ENCODE data around the gene FREM1.

DNA sequence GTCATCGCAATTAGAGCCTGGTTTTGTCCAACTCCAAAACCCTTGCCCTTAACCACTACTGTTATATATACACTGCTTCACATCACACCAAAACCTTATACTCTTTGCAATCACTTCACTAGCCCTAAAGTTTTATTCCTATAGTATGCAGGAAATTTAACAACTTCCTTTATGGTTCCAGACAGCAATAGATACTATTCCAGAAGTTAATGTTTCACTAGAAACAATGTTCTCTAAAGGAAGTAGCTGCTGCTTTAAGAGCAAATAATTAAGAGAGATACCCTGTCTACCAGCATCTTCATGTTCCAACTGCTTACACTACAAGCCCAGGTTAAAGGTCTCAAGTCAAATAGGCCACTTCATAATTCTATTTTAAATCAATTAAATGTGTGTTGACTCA lies 22.0 kb downstream of the FREM1 start:
- TF ChIP-seq, protein P1, sequence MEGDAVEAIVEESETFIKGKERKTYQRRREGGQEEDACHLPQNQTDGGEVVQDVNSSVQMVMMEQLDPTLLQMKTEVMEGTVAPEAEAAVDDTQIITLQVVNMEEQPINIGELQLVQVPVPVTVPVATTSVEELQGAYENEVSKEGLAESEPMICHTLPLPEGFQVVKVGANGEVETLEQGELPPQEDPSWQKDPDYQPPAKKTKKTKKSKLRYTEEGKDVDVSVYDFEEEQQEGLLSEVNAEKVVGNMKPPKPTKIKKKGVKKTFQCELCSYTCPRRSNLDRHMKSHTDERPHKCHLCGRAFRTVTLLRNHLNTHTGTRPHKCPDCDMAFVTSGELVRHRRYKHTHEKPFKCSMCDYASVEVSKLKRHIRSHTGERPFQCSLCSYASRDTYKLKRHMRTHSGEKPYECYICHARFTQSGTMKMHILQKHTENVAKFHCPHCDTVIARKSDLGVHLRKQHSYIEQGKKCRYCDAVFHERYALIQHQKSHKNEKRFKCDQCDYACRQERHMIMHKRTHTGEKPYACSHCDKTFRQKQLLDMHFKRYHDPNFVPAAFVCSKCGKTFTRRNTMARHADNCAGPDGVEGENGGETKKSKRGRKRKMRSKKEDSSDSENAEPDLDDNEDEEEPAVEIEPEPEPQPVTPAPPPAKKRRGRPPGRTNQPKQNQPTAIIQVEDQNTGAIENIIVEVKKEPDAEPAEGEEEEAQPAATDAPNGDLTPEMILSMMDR (IDR thresholded peaks at IDR 0.05; ENCODE audit: poor library complexity, severe bottlenecking), result no peak
- TF ChIP-seq EZH2 (IDR thresholded peaks at IDR 0.05; ENCODE audit: borderline replicate concordance, insufficient read depth, low read length, poor library complexity, severe bottlenecking), result no peak
- TF ChIP-seq, protein P2, sequence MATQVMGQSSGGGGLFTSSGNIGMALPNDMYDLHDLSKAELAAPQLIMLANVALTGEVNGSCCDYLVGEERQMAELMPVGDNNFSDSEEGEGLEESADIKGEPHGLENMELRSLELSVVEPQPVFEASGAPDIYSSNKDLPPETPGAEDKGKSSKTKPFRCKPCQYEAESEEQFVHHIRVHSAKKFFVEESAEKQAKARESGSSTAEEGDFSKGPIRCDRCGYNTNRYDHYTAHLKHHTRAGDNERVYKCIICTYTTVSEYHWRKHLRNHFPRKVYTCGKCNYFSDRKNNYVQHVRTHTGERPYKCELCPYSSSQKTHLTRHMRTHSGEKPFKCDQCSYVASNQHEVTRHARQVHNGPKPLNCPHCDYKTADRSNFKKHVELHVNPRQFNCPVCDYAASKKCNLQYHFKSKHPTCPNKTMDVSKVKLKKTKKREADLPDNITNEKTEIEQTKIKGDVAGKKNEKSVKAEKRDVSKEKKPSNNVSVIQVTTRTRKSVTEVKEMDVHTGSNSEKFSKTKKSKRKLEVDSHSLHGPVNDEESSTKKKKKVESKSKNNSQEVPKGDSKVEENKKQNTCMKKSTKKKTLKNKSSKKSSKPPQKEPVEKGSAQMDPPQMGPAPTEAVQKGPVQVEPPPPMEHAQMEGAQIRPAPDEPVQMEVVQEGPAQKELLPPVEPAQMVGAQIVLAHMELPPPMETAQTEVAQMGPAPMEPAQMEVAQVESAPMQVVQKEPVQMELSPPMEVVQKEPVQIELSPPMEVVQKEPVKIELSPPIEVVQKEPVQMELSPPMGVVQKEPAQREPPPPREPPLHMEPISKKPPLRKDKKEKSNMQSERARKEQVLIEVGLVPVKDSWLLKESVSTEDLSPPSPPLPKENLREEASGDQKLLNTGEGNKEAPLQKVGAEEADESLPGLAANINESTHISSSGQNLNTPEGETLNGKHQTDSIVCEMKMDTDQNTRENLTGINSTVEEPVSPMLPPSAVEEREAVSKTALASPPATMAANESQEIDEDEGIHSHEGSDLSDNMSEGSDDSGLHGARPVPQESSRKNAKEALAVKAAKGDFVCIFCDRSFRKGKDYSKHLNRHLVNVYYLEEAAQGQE (IDR thresholded peaks at IDR 0.05; ENCODE audit: borderline replicate concordance), result no peak
- TF ChIP-seq POLR2AphosphoS5 (IDR thresholded peaks at IDR 0.05), result no peak
- no peak for TF ChIP-seq MXI1 (conservative IDR thresholded peaks at IDR 0.05; ENCODE audit: poor library complexity, severe bottlenecking)
- no peak for TF ChIP-seq SMC3 (conservative IDR thresholded peaks at IDR 0.05; ENCODE audit: poor library complexity)
- no peak for TF ChIP-seq TAF1 (IDR thresholded peaks at IDR 0.05; ENCODE audit: low read depth)
- no peak for TF ChIP-seq RAD21 (conservative IDR thresholded peaks at IDR 0.05)
- no peak for TF ChIP-seq EP300 (conservative IDR thresholded peaks at IDR 0.05; ENCODE audit: poor library complexity, severe bottlenecking)

Data from neural cell (in vitro differentiated cells).